ENCODE measurements around the gene IPP.

DNA sequence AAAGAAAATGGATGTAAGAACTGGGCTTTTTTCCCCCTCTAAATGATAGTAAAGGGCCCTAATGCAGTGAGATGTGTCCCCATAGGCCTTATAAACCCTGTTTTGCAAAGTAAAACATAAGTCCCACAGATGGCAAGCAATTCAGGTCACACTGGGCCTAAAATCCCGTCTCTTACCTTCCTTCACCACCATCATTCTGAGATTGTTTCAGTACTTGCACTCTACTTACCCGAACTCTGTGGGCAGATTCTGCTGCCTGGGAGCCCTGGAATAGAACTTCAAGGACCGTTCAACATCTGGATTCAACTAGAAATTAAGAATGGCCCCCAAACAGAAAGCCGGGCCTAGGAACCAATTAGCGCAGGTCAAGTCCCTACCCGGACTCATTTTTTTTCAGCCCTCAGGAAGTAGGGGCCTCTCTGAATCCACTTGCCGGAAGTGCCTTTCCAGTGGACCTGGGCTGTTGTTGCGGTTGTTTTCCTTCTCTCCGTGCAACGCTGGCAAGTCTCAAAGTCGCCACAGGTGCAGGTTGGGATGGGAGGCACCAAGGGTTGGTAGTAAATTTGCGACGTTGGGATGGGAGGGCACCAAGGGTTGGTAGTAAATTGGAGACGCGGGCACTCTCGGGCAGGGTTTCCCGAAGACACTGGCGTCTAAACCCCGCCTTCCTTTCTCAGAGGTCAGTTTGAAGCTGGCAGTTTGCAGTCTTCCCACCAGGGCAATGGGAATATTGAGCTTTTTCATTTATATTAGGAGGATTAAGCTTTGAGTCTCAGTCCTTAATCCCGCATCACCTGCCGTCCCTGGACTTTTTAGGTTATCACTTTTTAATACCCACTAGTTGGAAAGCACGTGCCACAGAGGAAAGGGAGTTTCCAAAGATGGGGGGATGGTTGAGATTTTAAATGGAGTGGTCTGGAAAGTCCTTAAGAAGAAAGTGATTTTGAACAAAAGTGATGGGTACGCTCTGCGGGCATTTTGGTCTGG is 62.4 kb downstream of the IPP start, which contains the start of gene TMEM69:
- TF ChIP-seq NFIC (IDR thresholded peaks at IDR 0.05; ENCODE audit: borderline replicate concordance) (no peak), POLR2AphosphoS5 (IDR thresholded peaks at IDR 0.05; ENCODE audit: low read depth, low read length) (peak; percentile 92), MEF2A (IDR thresholded peaks at IDR 0.05; ENCODE audit: borderline replicate concordance, low read depth) (no peak), FOSL2 (IDR thresholded peaks at IDR 0.05; ENCODE audit: borderline replicate concordance, low read depth) (no peak), CTCF (IDR thresholded peaks at IDR 0.05) (peak; percentile 39; the same call in 1 of the 2 replicates), SIN3A (IDR thresholded peaks at IDR 0.05; ENCODE audit: borderline replicate concordance, low read depth, low read length) (peak; percentile 81; the same call in 1 of the 2 replicates), EP300 (IDR thresholded peaks at IDR 0.05; ENCODE audit: borderline replicate concordance in 1 of 2, low read depth in 1 of 2, low read length in 1 of 2) (peak in 1 of 2 experiments; percentile 41; a peak in 1 of 4 replicates), SMC3 (IDR thresholded peaks at IDR 0.05; ENCODE audit: low read depth, low read length) (no peak), TCF12 (IDR thresholded peaks at IDR 0.05) (peak; percentile 34; the same call in 1 of the 2 replicates)
